HG02938 (cell line): ENCODE measurements around the gene NEGR1.

Experiments
- ATAC-seq: cut with Tn5 transposase; IDR thresholded peaks from one replicate; pipeline ENCODE4 v1.9.1; 2021; ENCODE audit warnings: mild to moderate bottlenecking, moderate library complexity; ENCODE audit not compliant: unreplicated experiment

NEGR1 gene

GRCh38 chr1:72282271-72283021 lies at the start of gene NEGR1:
Gene NEGR1 (minus strand): TSS chr1:72282539.
- ATAC-seq: peak; percentile 59

GRCh38 chr1:72326494-72326893 lies 44.2 kb upstream of the NEGR1 start:
- no peak for ATAC-seq

GRCh38 chr1:72324451-72324850 lies 42.1 kb upstream of the NEGR1 start:
- ATAC-seq: no peak

- no peak for ATAC-seq
These were observed 40.6 kb upstream of the NEGR1 start for GRCh38 chr1:72322910-72323309.

- no peak for ATAC-seq
These were observed 14.2 kb upstream of the NEGR1 start for GRCh38 chr1:72296501-72296900.

- no peak for ATAC-seq
These were observed 6.5 kb upstream of the NEGR1 start for GRCh38 chr1:72288886-72289285.

GRCh38 chr1:72286401-72286800 lies 4.1 kb upstream of the NEGR1 start:
- ATAC-seq: no peak

- no peak for ATAC-seq
These were observed 2.7 kb upstream of the NEGR1 start for GRCh38 chr1:72285074-72285425.

- peak; percentile 71 for ATAC-seq
These were observed 2.2 kb upstream of the NEGR1 start for GRCh38 chr1:72284348-72285073.

- ATAC-seq: no peak
These were observed 1.7 kb upstream of the NEGR1 start for GRCh38 chr1:72284084-72284347.

- no peak for ATAC-seq
These were observed 1.2 kb upstream of the NEGR1 start for GRCh38 chr1:72283307-72284083.

- no peak for ATAC-seq
These were observed 625 bp upstream of the NEGR1 start for GRCh38 chr1:72283022-72283306.

GRCh38 chr1:72281637-72282270 lies 585 bp downstream of the NEGR1 start:
- ATAC-seq: no peak

- ATAC-seq: no peak
These were observed 1.2 kb downstream of the NEGR1 start for GRCh38 chr1:72281144-72281543.

- no peak for ATAC-seq
These were observed 1.6 kb downstream of the NEGR1 start for GRCh38 chr1:72280711-72281110.

- no peak for ATAC-seq
These were observed 2.2 kb downstream of the NEGR1 start for GRCh38 chr1:72280131-72280530.

- no peak for ATAC-seq
These were observed 3.9 kb downstream of the NEGR1 start for GRCh38 chr1:72278461-72278860.

GRCh38 chr1:72271555-72272085 lies 10.7 kb downstream of the NEGR1 start:
- ATAC-seq: no peak

- no peak for ATAC-seq
These were observed 19.6 kb downstream of the NEGR1 start for GRCh38 chr1:72262735-72263134.

GRCh38 chr1:72253132-72253531 lies 29.2 kb downstream of the NEGR1 start:
- ATAC-seq: no peak

GRCh38 chr1:72241397-72241796 lies 40.9 kb downstream of the NEGR1 start:
- no peak for ATAC-seq
